PC-3 (cell line): ENCODE results near the gene DLST. TPM values are rescaled to one million over a fixed set of nuclear protein-coding genes. Genes with fewer than 3 reads are reported as not detected.

ENCODE experiments used
- ATAC-seq: fragments of 200-7000 bp; cut with Tn5 transposase; 2 replicates; pipeline ENCODE4 v1.9.1; 2020; ENCODE audit warnings: mild to moderate bottlenecking, moderate library complexity
- BruUV-seq: library from RNA; stranded (reverse); fragments of 400-500 nt; replicated peaks from 2 replicates; lab custom pipeline; 2021; lab: Mats Ljungman, UMichigan
- CTCF ChIA-PET: fragments of 300-600 bp; sonication (Branson Sonifier 250); formaldehyde crosslinking; loops from one replicate; lab custom pipeline; 2022; ENCODE audit warnings: antibody characterized with exemption; lab: Charles Lee
- POLR2A ChIA-PET: fragments of 300-600 bp; sonication (Branson Sonifier 250); formaldehyde crosslinking; loops from one replicate; lab custom pipeline; 2022; ENCODE audit warnings: antibody characterized with exemption; ENCODE audit not compliant: unreplicated experiment; lab: Charles Lee
- DNase-seq: peaks from one replicate; pipeline ENCODE4 v3.0.0-alpha.2; 2015
- H2AFZ ChIP-seq: fragments of 300-600 bp; sonication (generic); 2 replicates; pipeline ENCODE4 v1.6.0; 2016; ENCODE audit warnings: antibody characterized with exemption, low read length
- H3F3A ChIP-seq: fragments of 300-600 bp; sonication (generic); one replicate; pipeline ENCODE4 v1.6.0; 2017; ENCODE audit warnings: antibody characterized with exemption, low read length, control low read depth, mild to moderate bottlenecking; ENCODE audit not compliant: unreplicated experiment
- H3K27ac ChIP-seq: fragments of 300-600 bp; sonication (generic); 2 replicates; pipeline ENCODE4 v1.5.1; 2016; ENCODE audit warnings: mild to moderate bottlenecking, low read length
- H3K27me3 ChIP-seq: fragments of 300-600 bp; sonication (generic); 2 replicates; pipeline ENCODE4 v1.6.1; 2016; ENCODE audit warnings: low read length, mixed read lengths
- H3K36me3 ChIP-seq: fragments of 300-600 bp; sonication (generic); 2 replicates; pipeline ENCODE4 v1.6.1; 2016; ENCODE audit warnings: low read depth, mixed run types, low read length, mixed read lengths
- H3K4me1 ChIP-seq: fragments of 300-600 bp; sonication (generic); 2 replicates; pipeline ENCODE4 v1.5.1; 2016; ENCODE audit warnings: low read length; ENCODE audit not compliant: insufficient read depth
- H3K4me2 ChIP-seq: fragments of 300-600 bp; sonication (generic); 2 replicates; pipeline ENCODE4 v1.6.0; 2016; ENCODE audit warnings: low read length
- H3K4me3 ChIP-seq: fragments of 300-600 bp; sonication (generic); 2 replicates; pipeline ENCODE4 v1.5.1; 2016; ENCODE audit warnings: mild to moderate bottlenecking, low read length, mixed read lengths
- H3K79me2 ChIP-seq: fragments of 300-600 bp; sonication (generic); 2 replicates; pipeline ENCODE4 v1.6.1; 2017; ENCODE audit warnings: low read length, mixed read lengths
- H3K9ac ChIP-seq: fragments of 300-600 bp; sonication (generic); 2 replicates; pipeline ENCODE4 v1.6.0; 2016; ENCODE audit warnings: mild to moderate bottlenecking, low read length
- H3K9me2 ChIP-seq: fragments of 300-600 bp; sonication (generic); replicated peaks from 2 replicates; pipeline ENCODE4 v1.6.1; 2016; ENCODE audit warnings: mixed run types, low read length, mixed read lengths
- H3K9me3 ChIP-seq: fragments of 300-600 bp; sonication (generic); 2 replicates; pipeline ENCODE4 v1.6.1; 2016; ENCODE audit warnings: low read length, mixed read lengths
- H4K20me1 ChIP-seq: fragments of 300-600 bp; sonication (generic); 2 replicates; pipeline ENCODE4 v1.6.1; 2016; ENCODE audit warnings: low read length, mixed read lengths
- EZH2 ChIP-seq: fragments of 300-600 bp; sonication (generic); IDR thresholded peaks from one replicate; pipeline ENCODE4 v1.6.1; 2017; ENCODE audit warnings: antibody characterized with exemption, mild to moderate bottlenecking, low read length; ENCODE audit not compliant: unreplicated experiment
- EZH2phosphoT487 ChIP-seq: fragments of 300-600 bp; sonication (generic); IDR thresholded peaks from 2 replicates; pipeline ENCODE4 v1.6.1; 2018; ENCODE audit warnings: mild to moderate bottlenecking, antibody characterized with exemption, low read length, borderline replicate concordance
- intact Hi-C: fragments of 100-400 bp; cut with micrococcal nuclease; formaldehyde crosslinking; loops from 2 replicates; pipeline ENCODE4 v1.9.0; 2023
- total RNA-seq: library from RNA; depleted of rRNA; stranded (reverse); fragments of >200 nt; gene quantifications from 2 replicates; pipeline ENCODE4 v1.2.3, GENCODE V29; 2014
- TF ChIP-seq, protein P1 (sequence below): fragments of 300-600 bp; sonication (generic); conservative IDR thresholded peaks from 2 replicates; pipeline ENCODE4 v1.5.1; 2017; ENCODE audit warnings: antibody characterized with exemption, low read depth, mild to moderate bottlenecking, low read length

The DLST gene
- total RNA-seq, 1 experiment from 2014 or later = 56.9 TPM

DNA sequence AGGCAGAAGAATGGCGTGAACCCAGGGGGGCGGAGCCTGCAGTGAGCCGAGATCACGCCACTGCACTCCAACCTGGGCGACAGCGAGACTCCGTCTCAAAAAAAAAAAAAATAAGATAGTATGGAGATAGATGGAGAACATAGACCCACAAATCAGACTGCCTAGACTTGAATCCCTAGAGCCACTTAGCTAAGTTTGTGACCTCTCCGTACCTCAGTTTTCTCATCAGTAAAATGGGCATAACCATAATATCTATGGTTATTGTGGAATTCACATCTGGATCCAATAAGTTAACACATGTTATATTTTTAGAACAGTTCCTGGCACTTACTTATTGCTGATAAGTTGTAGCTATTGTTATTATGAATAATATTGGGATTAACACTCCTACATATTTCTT is 13.0 kb upstream of the DLST start:
- H3K79me2 ChIP-seq = no peaks in the 10 kb centered on the region
- CTCF ChIA-PET = interaction anchor here (0.6 kb wide), 1 partner anchor 9 kb away, joined by 4 read pairs; no protein-coding TSS in a partner anchor
- TF ChIP-seq, protein P1, sequence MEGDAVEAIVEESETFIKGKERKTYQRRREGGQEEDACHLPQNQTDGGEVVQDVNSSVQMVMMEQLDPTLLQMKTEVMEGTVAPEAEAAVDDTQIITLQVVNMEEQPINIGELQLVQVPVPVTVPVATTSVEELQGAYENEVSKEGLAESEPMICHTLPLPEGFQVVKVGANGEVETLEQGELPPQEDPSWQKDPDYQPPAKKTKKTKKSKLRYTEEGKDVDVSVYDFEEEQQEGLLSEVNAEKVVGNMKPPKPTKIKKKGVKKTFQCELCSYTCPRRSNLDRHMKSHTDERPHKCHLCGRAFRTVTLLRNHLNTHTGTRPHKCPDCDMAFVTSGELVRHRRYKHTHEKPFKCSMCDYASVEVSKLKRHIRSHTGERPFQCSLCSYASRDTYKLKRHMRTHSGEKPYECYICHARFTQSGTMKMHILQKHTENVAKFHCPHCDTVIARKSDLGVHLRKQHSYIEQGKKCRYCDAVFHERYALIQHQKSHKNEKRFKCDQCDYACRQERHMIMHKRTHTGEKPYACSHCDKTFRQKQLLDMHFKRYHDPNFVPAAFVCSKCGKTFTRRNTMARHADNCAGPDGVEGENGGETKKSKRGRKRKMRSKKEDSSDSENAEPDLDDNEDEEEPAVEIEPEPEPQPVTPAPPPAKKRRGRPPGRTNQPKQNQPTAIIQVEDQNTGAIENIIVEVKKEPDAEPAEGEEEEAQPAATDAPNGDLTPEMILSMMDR = no peak
- TF ChIP-seq EZH2phosphoT487 (no peak), EZH2 (no peak)
- ATAC-seq (no peak), DNase-seq (no peak)
- H4K20me1 ChIP-seq = no peaks in the 10 kb centered on the region
- H3K9me3 ChIP-seq = no peaks in the 10 kb centered on the region
- H3K36me3 ChIP-seq = no peaks in the 10 kb centered on the region
- H3K9ac ChIP-seq = no peak overlapping the region
- H3K4me2 ChIP-seq = no peak overlapping the region
- H3K4me1 ChIP-seq = no peaks in the 10 kb centered on the region
- H3F3A ChIP-seq = no peaks in the 10 kb centered on the region
- H3K27me3 ChIP-seq = peaks cover 11% of the 10 kb centered on the region
- BruUV-seq = no TSS peak
- H3K9me2 ChIP-seq = no peaks in the 10 kb centered on the region
- H3K4me3 ChIP-seq = no peak overlapping the region
- no peak overlapping the region for H3K27ac ChIP-seq
- no peak overlapping the region for H2AFZ ChIP-seq
- POLR2A ChIA-PET = no interaction called here
- intact Hi-C loops = no loop called here

DNA sequence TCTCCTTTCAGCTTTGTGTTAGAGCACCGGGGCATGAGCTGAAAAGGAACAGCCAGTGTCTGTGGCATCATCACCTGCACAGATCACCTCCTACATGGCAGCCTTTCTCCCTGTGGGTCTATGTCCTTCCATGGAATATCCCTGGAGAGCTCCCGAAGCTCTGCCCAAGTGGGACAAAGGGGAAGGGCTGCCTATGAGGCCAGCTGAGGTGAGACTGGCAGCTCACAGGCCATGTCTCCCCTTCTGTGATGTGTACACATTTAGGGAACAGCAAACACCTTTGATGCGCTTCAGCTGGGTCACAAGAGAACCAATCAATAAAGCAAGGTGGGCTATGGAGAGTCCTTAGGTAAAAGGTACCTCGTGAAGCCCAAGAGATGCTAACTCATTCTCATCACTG is 9.9 kb upstream of the DLST start:
- no peaks in the 10 kb centered on the region for H3K36me3 ChIP-seq
- peaks cover 11% of the 10 kb centered on the region for H3K27me3 ChIP-seq
- H3K79me2 ChIP-seq = no peaks in the 10 kb centered on the region
- no peak overlapping the region for H3K4me3 ChIP-seq
- ATAC-seq (no peak), DNase-seq (no peak)
- BruUV-seq = no TSS peak
- no peaks in the 10 kb centered on the region for H3K9me2 ChIP-seq
- H3K27ac ChIP-seq = no peak overlapping the region
- TF ChIP-seq EZH2 (no peak), EZH2phosphoT487 (no peak)
- TF ChIP-seq, protein P1 = no peak
- no peaks in the 10 kb centered on the region for H3K9me3 ChIP-seq
- POLR2A ChIA-PET = no interaction called here
- no peak overlapping the region for H3K4me2 ChIP-seq
- no peak overlapping the region for H2AFZ ChIP-seq
- H3K9ac ChIP-seq = no peak overlapping the region
- no peaks in the 10 kb centered on the region for H3K4me1 ChIP-seq
- H3F3A ChIP-seq = no peaks in the 10 kb centered on the region
- H4K20me1 ChIP-seq = no peaks in the 10 kb centered on the region
- intact Hi-C loops = no loop called here
- CTCF ChIA-PET = interaction anchor here (0.7 kb wide), 1 partner anchor 10 kb away, joined by 4 read pairs; no protein-coding TSS in a partner anchor

DNA sequence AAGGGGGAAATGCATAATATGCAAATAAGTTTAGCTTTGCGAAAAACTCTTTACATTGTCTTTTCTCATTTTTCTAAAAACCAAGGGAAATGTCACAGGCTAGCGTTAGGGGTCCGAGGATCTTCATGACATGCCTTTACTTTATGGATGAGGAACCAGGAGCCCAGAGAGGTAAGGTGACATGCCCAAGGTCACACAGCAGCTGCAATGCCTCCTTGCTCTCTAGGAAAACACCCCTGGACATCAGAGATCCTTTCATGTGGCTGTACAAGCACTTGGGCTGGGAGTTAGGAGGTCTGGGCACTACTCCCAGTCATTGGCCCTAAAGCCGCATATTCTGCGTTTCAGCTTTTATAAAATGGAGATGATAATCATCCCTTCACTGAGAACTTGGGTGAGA is 6.5 kb upstream of the DLST start:
- Histone ChIP-seq H3K79me2 (no peaks in the 10 kb centered on the region), H3K4me1 (peaks cover 10% of the 10 kb centered on the region), H3K9me2 (no peaks in the 10 kb centered on the region), H3K9me3 (no peaks in the 10 kb centered on the region), H2AFZ (no peak overlapping the region), H3K27me3 (no peaks in the 10 kb centered on the region), H3K4me3 (no peak overlapping the region), H3K4me2 (no peak overlapping the region), H3F3A (no peaks in the 10 kb centered on the region), H3K27ac (no peak overlapping the region), H3K9ac (no peak overlapping the region), H3K36me3 (no peaks in the 10 kb centered on the region), H4K20me1 (no peaks in the 10 kb centered on the region)
- ATAC-seq (no peak), DNase-seq (no peak)
- CTCF ChIA-PET = no interaction called here
- TF ChIP-seq, protein P1 = no peak
- TF ChIP-seq EZH2 (no peak), EZH2phosphoT487 (no peak)
- POLR2A ChIA-PET = interaction anchor here (0.6 kb wide), 1 partner anchor 22 kb away, joined by 5 read pairs; no protein-coding TSS in a partner anchor
- intact Hi-C loops = no loop called here
- no TSS peak for BruUV-seq
